ENCODE data around the gene DTHD1. TPM values are rescaled to one million over a fixed set of nuclear protein-coding genes. Genes with fewer than 3 reads are reported as not detected.

The DTHD1 gene
- total and polyA plus RNA-seq, 3 experiments from 2014 or later: 3.3 to 5.9 (median 3.5) TPM

GRCh38 chr4:36325926-36326325 lies 44.5 kb downstream of the DTHD1 start:
- peak overlapping the region in 4 of 7 donors; percentile 1 to 60 (median 17) for H3K4me3 Mint-ChIP-seq
- no peak overlapping the region for H3K27ac ChIP-seq (ENCODE audit: low read depth, low read length)
- peaks cover 0 to 4% (median under 1%) of the 10 kb centered on the region in 3 donors for H3K36me3 Mint-ChIP-seq

DNA sequence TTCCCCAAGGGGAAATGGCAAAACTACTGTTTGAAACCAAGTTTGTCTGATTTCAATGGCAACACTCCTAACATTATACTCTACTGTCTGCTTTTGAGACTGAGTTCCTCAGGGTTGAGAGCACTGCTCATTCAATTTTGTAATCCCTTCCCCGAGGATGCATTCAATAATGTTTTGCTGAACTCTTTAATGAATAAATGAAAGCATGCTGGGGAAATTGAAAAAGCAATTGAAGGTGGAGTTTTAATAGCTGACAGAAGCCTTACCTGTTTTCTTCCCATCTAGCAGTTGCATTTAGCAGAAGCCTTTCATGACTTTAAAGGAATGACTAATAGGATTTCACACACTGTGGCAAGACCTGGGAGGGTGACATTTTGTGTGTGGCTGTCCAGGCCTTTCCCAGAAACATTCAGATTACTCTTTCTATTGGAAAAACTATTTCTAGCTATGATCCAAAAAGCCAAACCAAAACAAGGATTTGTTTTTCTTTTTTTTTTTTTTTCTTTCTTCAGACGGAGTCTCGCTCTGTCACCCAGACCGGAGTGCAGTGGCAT lies 45.1 kb downstream of the DTHD1 start:
- Mint-ChIP-seq H3K36me3 (no peaks in the 10 kb centered on the region), H3K27ac (peak overlapping the region in 2 of 8 donors; percentile 37 to 68), H3K27me3 (peaks cover 0 to 2% of the 10 kb centered on the region in 2 donors), H3K9me3 (no peaks in the 10 kb centered on the region), H3K4me3 (no peak overlapping the region), H3K4me1 (peaks cover 47 to 62% (median 60%) of the 10 kb centered on the region in 3 donors)
- Histone ChIP-seq H3K4me3 (ENCODE audit: low read length) (no peak overlapping the region), H3K27ac (ENCODE audit: low read depth, low read length) (no peak overlapping the region), H3K9me3 (ENCODE audit: low read length) (no peaks in the 10 kb centered on the region), H3K4me1 (ENCODE audit: insufficient read depth, low read length) (peaks cover 35% of the 10 kb centered on the region), H3K27me3 (ENCODE audit: insufficient read depth, low read length, poor library complexity, severe bottlenecking) (no peaks in the 10 kb centered on the region), H3K36me3 (ENCODE audit: insufficient read depth, low read length) (no peaks in the 10 kb centered on the region)
- ChIA-PET POLR2A (interaction anchor here (0.8 kb wide), 1 partner anchor 41 kb away, joined by 4 read pairs; no protein-coding TSS in a partner anchor), CTCF (interaction anchor here (1.1 to 2.2 kb wide), 2 partner anchors 73 to 81 kb away, joined by 3 to 10 read pairs; no protein-coding TSS in a partner anchor)
- no peak for DNase-seq

More at GRCh38 chr4:36325926-36326325, 44.5 kb downstream of the DTHD1 start:
- no peaks in the 10 kb centered on the region for H3K36me3 ChIP-seq (ENCODE audit: insufficient read depth, low read length)
- H3K4me3 ChIP-seq (ENCODE audit: low read length): no peak overlapping the region
- POLR2A ChIA-PET: interaction anchor here (1.0 to 1.7 kb wide), 2 partner anchors 82 to 83 kb away, joined by 4 read pairs; partner anchors contain the start of gene ARAP2
- DNase-seq: no peak
- Mint-ChIP-seq H3K4me1 (peaks cover 51 to 68% (median 66%) of the 10 kb centered on the region in 3 donors), H3K27me3 (peaks cover 0 to 2% of the 10 kb centered on the region in 2 donors), H3K27ac (peak overlapping the region in 7 of 8 donors; percentile 4 to 91 (median 55)), H3K9me3 (no peaks in the 10 kb centered on the region)
- peaks cover 35% of the 10 kb centered on the region for H3K4me1 ChIP-seq (ENCODE audit: insufficient read depth, low read length)
- no peaks in the 10 kb centered on the region for H3K9me3 ChIP-seq (ENCODE audit: low read length)
- no peaks in the 10 kb centered on the region for H3K27me3 ChIP-seq (ENCODE audit: insufficient read depth, low read length, poor library complexity, severe bottlenecking)
- CTCF ChIA-PET: interaction anchor here (1.0 to 2.2 kb wide), 5 partner anchors 12 to 100 kb away, joined by 3 to 10 read pairs (median 3); no protein-coding TSS in a partner anchor

DNA sequence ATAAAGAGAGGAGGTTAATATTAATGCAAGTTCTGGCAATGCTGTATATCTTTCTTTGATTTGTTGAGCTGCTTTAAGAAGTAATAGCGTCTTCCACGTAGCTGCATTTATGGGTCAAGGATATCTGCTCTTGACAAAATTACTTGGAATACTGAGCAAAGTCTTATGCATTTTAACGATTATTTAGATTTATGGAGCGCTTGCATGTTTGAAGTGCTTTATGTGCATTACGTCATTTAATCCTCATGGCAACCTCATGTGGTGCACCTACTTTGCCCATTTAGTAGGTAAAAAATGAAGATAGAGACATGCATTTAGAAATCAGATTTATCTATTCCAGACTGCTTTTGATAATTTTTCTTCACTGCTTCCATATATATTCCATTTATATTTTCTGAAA lies 46.0 kb downstream of the DTHD1 start:
- Mint-ChIP-seq H3K4me3 (no peak overlapping the region), H3K36me3 (no peaks in the 10 kb centered on the region), H3K27ac (peak overlapping the region in 2 of 8 donors; percentile 39 to 45), H3K27me3 (peaks cover 0 to 2% of the 10 kb centered on the region in 2 donors), H3K4me1 (peaks cover 41 to 57% (median 55%) of the 10 kb centered on the region in 3 donors), H3K9me3 (no peaks in the 10 kb centered on the region)
- H3K27me3 ChIP-seq (ENCODE audit: insufficient read depth, low read length, poor library complexity, severe bottlenecking): no peaks in the 10 kb centered on the region
- no peaks in the 10 kb centered on the region for H3K36me3 ChIP-seq (ENCODE audit: insufficient read depth, low read length)
- ChIA-PET CTCF (no interaction called here), POLR2A (no interaction called here)
- peaks cover 27% of the 10 kb centered on the region for H3K4me1 ChIP-seq (ENCODE audit: insufficient read depth, low read length)
- H3K9me3 ChIP-seq (ENCODE audit: low read length): no peaks in the 10 kb centered on the region
- no peak overlapping the region for H3K27ac ChIP-seq (ENCODE audit: low read depth, low read length)
- DNase-seq: no peak
- no peak overlapping the region for H3K4me3 ChIP-seq (ENCODE audit: low read length)

DNA sequence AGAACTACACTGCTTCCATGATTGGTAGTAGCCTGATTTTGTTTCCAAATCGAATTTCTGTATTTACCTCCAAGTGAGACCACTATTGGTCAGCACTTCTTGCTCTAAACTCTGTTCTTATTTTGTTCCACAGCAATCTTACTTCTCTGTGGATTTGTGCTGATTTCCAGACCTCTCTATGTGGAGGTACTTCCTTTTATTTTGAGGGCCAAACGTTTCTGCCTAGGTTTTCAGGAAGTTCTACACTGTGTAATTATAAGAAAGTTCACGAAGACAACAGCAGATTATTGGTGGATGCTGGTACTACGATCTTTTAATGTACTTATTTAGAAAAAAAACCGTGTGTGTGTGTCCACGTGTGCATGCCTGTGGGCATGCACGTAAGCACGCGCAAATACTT lies 46.7 kb downstream of the DTHD1 start:
- H3K27me3 Mint-ChIP-seq: peaks cover 0 to 2% of the 10 kb centered on the region in 2 donors
- H3K9me3 ChIP-seq (ENCODE audit: low read length): no peaks in the 10 kb centered on the region
- ChIA-PET POLR2A (no interaction called here), CTCF (interaction anchor here (1.3 to 1.5 kb wide), 2 partner anchors 84 to 108 kb away, joined by 3 to 5 read pairs; partner anchors contain the start of gene ARAP2)
- no peaks in the 10 kb centered on the region for H3K36me3 Mint-ChIP-seq
- H3K36me3 ChIP-seq (ENCODE audit: insufficient read depth, low read length): no peaks in the 10 kb centered on the region
- no peak overlapping the region for H3K4me3 Mint-ChIP-seq
- peaks cover 23% of the 10 kb centered on the region for H3K4me1 ChIP-seq (ENCODE audit: insufficient read depth, low read length)
- no peak overlapping the region for H3K4me3 ChIP-seq (ENCODE audit: low read length)
- H3K4me1 Mint-ChIP-seq: peaks cover 39 to 56% (median 55%) of the 10 kb centered on the region in 3 donors
- no peak for DNase-seq
- no peaks in the 10 kb centered on the region for H3K9me3 Mint-ChIP-seq
- no peak overlapping the region for H3K27ac ChIP-seq (ENCODE audit: low read depth, low read length)
- H3K27me3 ChIP-seq (ENCODE audit: insufficient read depth, low read length, poor library complexity, severe bottlenecking): no peaks in the 10 kb centered on the region
- peak overlapping the region in 1 of 8 donors; percentile 8 for H3K27ac Mint-ChIP-seq

- H3K4me1 ChIP-seq (ENCODE audit: insufficient read depth, low read length): peaks cover 13% of the 10 kb centered on the region
- no peak for DNase-seq
- ChIA-PET CTCF (interaction anchor here (1.3 to 1.5 kb wide), 2 partner anchors 85 to 109 kb away, joined by 3 to 5 read pairs; partner anchors contain the start of gene ARAP2), POLR2A (no interaction called here)
- H3K9me3 Mint-ChIP-seq: no peaks in the 10 kb centered on the region
- peaks cover 38 to 55% (median 49%) of the 10 kb centered on the region in 3 donors for H3K4me1 Mint-ChIP-seq
- H3K27ac ChIP-seq (ENCODE audit: low read depth, low read length): no peak overlapping the region
- H3K36me3 Mint-ChIP-seq: no peaks in the 10 kb centered on the region
- H3K36me3 ChIP-seq (ENCODE audit: insufficient read depth, low read length): no peaks in the 10 kb centered on the region
- H3K27me3 Mint-ChIP-seq: peaks cover 0 to 2% of the 10 kb centered on the region in 2 donors
- no peak overlapping the region for H3K4me3 Mint-ChIP-seq
- no peak overlapping the region for H3K4me3 ChIP-seq (ENCODE audit: low read length)
- H3K27me3 ChIP-seq (ENCODE audit: insufficient read depth, low read length, poor library complexity, severe bottlenecking): no peaks in the 10 kb centered on the region
- no peaks in the 10 kb centered on the region for H3K9me3 ChIP-seq (ENCODE audit: low read length)
- peak overlapping the region in 1 of 8 donors; percentile 21 for H3K27ac Mint-ChIP-seq
These were observed 47.8 kb downstream of the DTHD1 start for GRCh38 chr4:36329228-36329627.

- CTCF ChIA-PET: interaction anchor here (0.8 to 1.2 kb wide), 2 partner anchors 69 to 98 kb away, joined by 3 read pairs; no protein-coding TSS in a partner anchor
- peaks cover 2% of the 10 kb centered on the region for H3K4me1 ChIP-seq (ENCODE audit: insufficient read depth, low read length)
- Mint-ChIP-seq H3K27ac (no peak overlapping the region), H3K9me3 (no peaks in the 10 kb centered on the region), H3K27me3 (peaks cover 0 to 2% of the 10 kb centered on the region in 2 donors), H3K4me3 (no peak overlapping the region), H3K36me3 (no peaks in the 10 kb centered on the region), H3K4me1 (peaks cover 25 to 51% (median 33%) of the 10 kb centered on the region in 3 donors)
- H3K27ac ChIP-seq (ENCODE audit: low read depth, low read length): no peak overlapping the region
- no peaks in the 10 kb centered on the region for H3K36me3 ChIP-seq (ENCODE audit: insufficient read depth, low read length)
- no peak for DNase-seq
- no peak overlapping the region for H3K4me3 ChIP-seq (ENCODE audit: low read length)
- POLR2A ChIA-PET: no interaction called here
- H3K27me3 ChIP-seq (ENCODE audit: insufficient read depth, low read length, poor library complexity, severe bottlenecking): no peaks in the 10 kb centered on the region
- H3K9me3 ChIP-seq (ENCODE audit: low read length): no peaks in the 10 kb centered on the region
These were observed 49.4 kb downstream of the DTHD1 start for GRCh38 chr4:36330796-36331195.

DNA sequence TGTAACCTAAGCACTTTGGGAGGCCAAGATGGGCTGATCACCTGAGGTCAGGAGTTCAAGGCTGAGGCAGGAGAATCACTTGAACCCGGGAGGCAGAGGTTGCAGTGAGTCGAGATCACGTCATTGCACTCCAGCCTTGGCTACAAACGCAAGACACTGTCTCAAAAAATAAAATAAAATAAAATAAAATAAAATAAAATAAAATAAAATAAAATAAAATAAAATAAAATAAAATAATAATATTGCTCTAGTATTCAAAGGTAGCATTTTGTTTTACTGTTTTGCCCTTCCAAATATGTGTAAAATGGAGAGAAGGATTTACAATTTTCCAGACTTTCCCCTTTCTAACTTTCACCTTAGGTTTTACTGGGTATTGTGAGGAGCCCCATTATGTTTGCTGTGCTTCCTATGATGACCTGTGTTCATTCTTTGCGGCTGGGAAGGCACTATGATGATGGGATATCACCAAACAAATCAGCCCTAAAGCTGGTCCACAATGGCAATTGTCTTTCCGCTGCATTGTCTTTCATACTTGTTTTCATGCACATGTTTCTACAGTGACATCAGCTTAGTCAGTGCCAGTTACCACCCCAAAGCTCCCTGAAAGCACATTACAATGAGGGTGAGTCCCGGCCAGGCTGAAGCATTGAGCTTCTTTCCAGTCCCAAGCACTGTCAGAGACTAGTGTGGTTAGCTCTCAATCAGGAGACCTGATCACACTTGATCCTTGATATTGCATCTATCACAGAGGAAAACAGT lies 50.8 kb downstream of the DTHD1 start:
- CTCF ChIA-PET: interaction anchor here (1.2 to 1.6 kb wide), 2 partner anchors 68 to 88 kb away, joined by 3 to 4 read pairs; partner anchors contain the start of gene ARAP2
- DNase-seq: no peak
- H3K27ac Mint-ChIP-seq: peak overlapping the region in 3 of 8 donors; percentile 5 to 66 (median 31)

More for the DNA sequence above, 50.8 kb downstream of the DTHD1 start:
- H3K27me3 Mint-ChIP-seq: peaks cover 0 to 2% of the 10 kb centered on the region in 2 donors
- Histone ChIP-seq H3K36me3 (ENCODE audit: insufficient read depth, low read length) (no peaks in the 10 kb centered on the region), H3K27me3 (ENCODE audit: insufficient read depth, low read length, poor library complexity, severe bottlenecking) (no peaks in the 10 kb centered on the region), H3K9me3 (ENCODE audit: low read length) (no peaks in the 10 kb centered on the region), H3K4me1 (ENCODE audit: insufficient read depth, low read length) (no peaks in the 10 kb centered on the region), H3K27ac (ENCODE audit: low read depth, low read length) (no peak overlapping the region), H3K4me3 (ENCODE audit: low read length) (no peak overlapping the region)
- peaks cover 25 to 53% (median 36%) of the 10 kb centered on the region in 3 donors for H3K4me1 Mint-ChIP-seq
- no peaks in the 10 kb centered on the region for H3K9me3 Mint-ChIP-seq
- POLR2A ChIA-PET: no interaction called here
- H3K36me3 Mint-ChIP-seq: no peaks in the 10 kb centered on the region
- no peak overlapping the region for H3K4me3 Mint-ChIP-seq

Data from CD8-positive, alpha-beta memory T cell (primary cell).